ENCODE data around the gene PERP. TPM values are rescaled to one million over a fixed set of nuclear protein-coding genes. Genes with fewer than 3 reads are reported as not detected.

The PERP gene
- total RNA-seq, 1 experiment from 2014 or later, result 85.9 TPM

GRCh38 chr6:138105446-138105845 is 1.8 kb downstream of the PERP start (continued):
- no peak for TF ChIP-seq ATF3 (IDR thresholded peaks at IDR 0.05)
- TF ChIP-seq JUND (IDR thresholded peaks at IDR 0.05), result no peak

GRCh38 chr6:138104618-138105213 is 2.5 kb downstream of the PERP start:
- DNase-seq (ENCODE audit: low read depth, low spot score), result no peak
- no peak overlapping the region for H3K9ac ChIP-seq (ENCODE audit: low read length)

More at GRCh38 chr6:138104618-138105213, 2.5 kb downstream of the PERP start:
- BruUV-seq (replicated peaks), result no TSS peak
- no peak for TF ChIP-seq SRF (IDR thresholded peaks at IDR 0.05; ENCODE audit: low read depth)
- TF ChIP-seq REST (IDR thresholded peaks at IDR 0.05; ENCODE audit: low read depth), result no peak
- no peak for TF ChIP-seq CBX3 (IDR thresholded peaks at IDR 0.05; ENCODE audit: low read depth)
- TF ChIP-seq EZH2 (IDR thresholded peaks at IDR 0.05), result no peak
- ATAC-seq, result no peak
- RAD21 ChIA-PET (ENCODE audit: low non-redundant PET in 1 of 2, low total read pairs in 2 of 2, uncharacterized antibody in 2 of 2, unreplicated experiment in 2 of 2), result interaction anchor here in 1 of 2 experiments (1.0 kb wide), 1 partner anchor 97 kb away, joined by 3 read pairs; no protein-coding TSS in a partner anchor
- H3K9me3 ChIP-seq (ENCODE audit: control insufficient read depth in 1 of 2, insufficient read depth in 1 of 2, low read depth in 1 of 2, low read length in 2 of 2), result no peaks in the 10 kb centered on the region
- peaks cover 13 to 33% of the 10 kb centered on the region in 2 experiments for H3K4me1 ChIP-seq (ENCODE audit: control insufficient read depth in 1 of 2, insufficient read depth in 2 of 2, low read length in 2 of 2)
- peaks cover 0 to 3% of the 10 kb centered on the region in 2 experiments; a peak in 1 of 4 replicates for H3K36me3 ChIP-seq (ENCODE audit: control insufficient read depth in 1 of 2, insufficient read depth in 2 of 2, low read length in 2 of 2)
- CTCF ChIA-PET, result interaction anchor here (1.0 to 2.4 kb wide), 4 partner anchors 98 to 104 kb away, joined by 3 to 11 read pairs (median 4); no protein-coding TSS in a partner anchor
- H3K4me2 ChIP-seq (ENCODE audit: low read length), result peak overlapping the region; percentile 96; the same call in 1 of the 2 replicates
- H3K27me3 ChIP-seq (ENCODE audit: insufficient read depth, low read length), result no peaks in the 10 kb centered on the region
- H3K9me2 ChIP-seq (ENCODE audit: insufficient read depth), result no peaks in the 10 kb centered on the region
- peaks cover 60% of the 10 kb centered on the region for H3K79me2 ChIP-seq (ENCODE audit: insufficient read depth, low read length)
- POLR2A ChIA-PET, result interaction anchor here (1.5 to 1.6 kb wide), 2 partner anchors 18 to 98 kb away, joined by 4 to 6 read pairs; no protein-coding TSS in a partner anchor
- no peak overlapping the region for H3K27ac ChIP-seq (ENCODE audit: low read depth, low read length)
- intact Hi-C loops (cut with micrococcal nuclease), result loop anchor here (5.0 kb wide), 2 partner anchors 237 to 832 kb away; partner anchors contain the start of gene TNFAIP3
- no peak overlapping the region for H2AFZ ChIP-seq (ENCODE audit: low read depth, low read length, poor library complexity, severe bottlenecking)
- no peaks in the 10 kb centered on the region for H4K20me1 ChIP-seq (ENCODE audit: insufficient read depth)
- no peak overlapping the region for H3K4me3 ChIP-seq (replicated peaks in 1 of 2; ENCODE audit: low read depth in 1 of 2, low read length in 2 of 2)

All from HCT116 (cell line).